ENCODE data around the gene PTPRR. TPM values are rescaled to one million over a fixed set of nuclear protein-coding genes. Genes with fewer than 3 reads are reported as not detected.

PTPRR gene
- polyA plus RNA-seq, 2 of the 4 experiments (the other 2 are of a cell fraction): 0.13 to 0.15 TPM

DNA sequence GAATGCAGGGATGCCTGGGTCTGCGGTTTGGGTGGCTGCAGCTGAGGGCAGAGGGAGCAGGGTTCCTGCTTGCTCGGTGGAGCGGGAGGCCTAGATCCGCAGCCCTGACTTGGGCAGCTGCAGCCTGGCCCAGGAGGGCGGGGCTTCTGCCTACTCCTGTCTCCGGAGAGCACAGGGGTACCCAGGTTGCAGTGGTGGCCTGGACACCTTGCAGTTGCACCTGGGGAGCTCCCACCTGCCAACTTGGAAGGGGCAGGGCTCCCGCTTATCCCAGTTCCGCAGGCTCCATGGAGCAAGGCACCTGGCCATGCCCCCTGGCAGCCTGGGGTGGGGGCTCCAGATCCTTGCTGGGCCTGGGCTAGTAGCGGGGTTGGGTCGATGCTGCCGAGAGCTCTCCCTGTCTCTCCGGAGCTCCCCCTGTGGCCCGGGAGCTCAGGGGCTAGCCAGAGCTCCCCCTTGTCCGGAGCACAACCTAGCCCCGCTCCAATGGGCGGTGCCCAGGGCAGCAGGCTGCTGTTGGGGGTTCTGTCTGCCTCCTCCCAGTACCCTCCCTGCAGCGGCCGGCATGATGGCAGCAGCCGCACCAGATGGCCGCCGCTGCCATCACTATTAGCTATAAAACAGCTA, 136.4 kb downstream of the PTPRR start:
- ChIA-PET POLR2A (no interaction called here), CTCF (interaction anchor here (1.0 kb wide), 1 partner anchor 905 kb away, joined by 3 read pairs; no protein-coding TSS in a partner anchor)
- no peak overlapping the region for H3K4me2 ChIP-seq
- no peaks in the 10 kb centered on the region for H3K4me1 ChIP-seq
- TF ChIP-seq RARB (CRISPR knock-in tag; IDR thresholded peaks at IDR 0.05) (no peak), CBX8 (IDR thresholded peaks at IDR 0.05) (no peak), ZSCAN20 (CRISPR knock-in tag; IDR thresholded peaks at IDR 0.05) (no peak), HEYL (CRISPR knock-in tag; IDR thresholded peaks at IDR 0.05) (no peak), MAFK (IDR thresholded peaks at IDR 0.05; ENCODE audit: partially characterized antibody) (no peak), JUNB (IDR thresholded peaks at IDR 0.05) (no peak), NPAS2 (CRISPR knock-in tag; IDR thresholded peaks at IDR 0.05; ENCODE audit: borderline replicate concordance) (no peak), SREBF2 (IDR thresholded peaks at IDR 0.05) (no peak), POLR2A (IDR thresholded peaks at IDR 0.05; ENCODE audit: low read length) (no peak), POLR2AphosphoS2 (conservative IDR thresholded peaks at IDR 0.05; ENCODE audit: low read length) (no peak), MAZ (IDR thresholded peaks at IDR 0.05; ENCODE audit: borderline replicate concordance, low read depth, low read length) (no peak), HOXA7 (CRISPR knock-in tag; IDR thresholded peaks at IDR 0.05) (no peak), EP300 (IDR thresholded peaks at IDR 0.05) (no peak)
- TF ChIP-seq, protein P1, sequence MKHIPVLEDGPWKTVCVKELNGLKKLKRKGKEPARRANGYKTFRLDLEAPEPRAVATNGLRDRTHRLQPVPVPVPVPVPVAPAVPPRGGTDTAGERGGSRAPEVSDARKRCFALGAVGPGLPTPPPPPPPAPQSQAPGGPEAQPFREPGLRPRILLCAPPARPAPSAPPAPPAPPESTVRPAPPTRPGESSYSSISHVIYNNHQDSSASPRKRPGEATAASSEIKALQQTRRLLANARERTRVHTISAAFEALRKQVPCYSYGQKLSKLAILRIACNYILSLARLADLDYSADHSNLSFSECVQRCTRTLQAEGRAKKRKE (CRISPR knock-in tag; IDR thresholded peaks at IDR 0.05; ENCODE audit: low read depth): no peak
- TF ChIP-seq, protein P2, sequence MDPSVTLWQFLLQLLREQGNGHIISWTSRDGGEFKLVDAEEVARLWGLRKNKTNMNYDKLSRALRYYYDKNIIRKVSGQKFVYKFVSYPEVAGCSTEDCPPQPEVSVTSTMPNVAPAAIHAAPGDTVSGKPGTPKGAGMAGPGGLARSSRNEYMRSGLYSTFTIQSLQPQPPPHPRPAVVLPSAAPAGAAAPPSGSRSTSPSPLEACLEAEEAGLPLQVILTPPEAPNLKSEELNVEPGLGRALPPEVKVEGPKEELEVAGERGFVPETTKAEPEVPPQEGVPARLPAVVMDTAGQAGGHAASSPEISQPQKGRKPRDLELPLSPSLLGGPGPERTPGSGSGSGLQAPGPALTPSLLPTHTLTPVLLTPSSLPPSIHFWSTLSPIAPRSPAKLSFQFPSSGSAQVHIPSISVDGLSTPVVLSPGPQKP (IDR thresholded peaks at IDR 0.05; ENCODE audit: low read depth, low read length): no peak
- H3K4me3 ChIP-seq: no peak overlapping the region
- WGBS (ENCODE audit: missing lambda C conversion rate): 37% methylated on average over 12 of the region's 21 CpGs
- FAIRE-seq: no peak
- no peak for DNase-seq (ENCODE audit: low read depth in 1 of 2, low spot score in 1 of 2)
- no peak overlapping the region for H3K27ac ChIP-seq
- no peaks in the 10 kb centered on the region for H3K9me3 ChIP-seq
- no peak for ATAC-seq

DNA sequence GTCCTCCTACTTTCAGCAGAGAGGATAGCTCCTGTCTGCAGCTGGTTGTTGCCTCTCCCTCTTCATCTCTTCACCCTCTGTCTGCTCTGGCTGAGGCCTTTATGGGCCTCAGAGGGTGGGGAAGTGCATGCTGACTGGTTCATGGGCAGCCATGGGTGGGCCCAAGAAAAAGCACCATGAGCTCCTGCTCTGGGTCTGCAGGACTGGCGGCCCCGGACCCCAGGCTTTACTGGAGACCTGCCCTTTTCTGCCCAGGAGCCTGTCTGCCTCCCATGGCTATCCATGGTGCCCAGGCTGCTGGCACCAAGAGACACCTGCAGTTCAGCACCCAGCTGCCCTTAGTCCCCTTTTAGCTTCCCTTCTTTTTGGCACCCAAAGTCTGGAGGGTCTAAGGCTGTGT, 137.1 kb downstream of the PTPRR start:
- no CpG with 5 or more reads among the region's 2 CpGs for WGBS (ENCODE audit: missing lambda C conversion rate)
- H3K9me3 ChIP-seq: no peaks in the 10 kb centered on the region
- DNase-seq (ENCODE audit: low read depth in 1 of 2, low spot score in 1 of 2): no peak
- no peaks in the 10 kb centered on the region for H3K4me1 ChIP-seq
- no peak overlapping the region for H3K27ac ChIP-seq
- FAIRE-seq: no peak
- TF ChIP-seq, protein P3, sequence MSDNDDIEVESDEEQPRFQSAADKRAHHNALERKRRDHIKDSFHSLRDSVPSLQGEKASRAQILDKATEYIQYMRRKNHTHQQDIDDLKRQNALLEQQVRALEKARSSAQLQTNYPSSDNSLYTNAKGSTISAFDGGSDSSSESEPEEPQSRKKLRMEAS (IDR thresholded peaks at IDR 0.05): no peak
- TF ChIP-seq MYC (IDR thresholded peaks at IDR 0.05; ENCODE audit: borderline replicate concordance, low read length) (no peak), TFCP2L1 (CRISPR knock-in tag; IDR thresholded peaks at IDR 0.05) (no peak), BHLHE40 (IDR thresholded peaks at IDR 0.05; ENCODE audit: low read depth, low read length) (no peak), RNF2 (IDR thresholded peaks at IDR 0.05; ENCODE audit: borderline replicate concordance, low read depth) (no peak), EHMT2 (IDR thresholded peaks at IDR 0.05; ENCODE audit: low read depth) (no peak), CBX8 (IDR thresholded peaks at IDR 0.05) (no peak), FOSL2 (IDR thresholded peaks at IDR 0.05) (no peak), FOSL2 (CRISPR knock-in tag; IDR thresholded peaks at IDR 0.05) (no peak), HOXB13 (CRISPR knock-in tag; IDR thresholded peaks at IDR 0.05; ENCODE audit: low read depth) (no peak), TP53 (CRISPR knock-in tag; IDR thresholded peaks at IDR 0.05) (no peak), ZSCAN20 (CRISPR knock-in tag; IDR thresholded peaks at IDR 0.05) (no peak), ZC3H11A (IDR thresholded peaks at IDR 0.05) (no peak), POLR2AphosphoS2 (conservative IDR thresholded peaks at IDR 0.05; ENCODE audit: low read length) (no peak), NR3C1 (IDR thresholded peaks at IDR 0.05) (no peak), KDM1A (IDR thresholded peaks at IDR 0.05; ENCODE audit: low read depth) (no peak), HOXB5 (CRISPR knock-in tag; IDR thresholded peaks at IDR 0.05) (no peak)
- TF ChIP-seq, protein P4, sequence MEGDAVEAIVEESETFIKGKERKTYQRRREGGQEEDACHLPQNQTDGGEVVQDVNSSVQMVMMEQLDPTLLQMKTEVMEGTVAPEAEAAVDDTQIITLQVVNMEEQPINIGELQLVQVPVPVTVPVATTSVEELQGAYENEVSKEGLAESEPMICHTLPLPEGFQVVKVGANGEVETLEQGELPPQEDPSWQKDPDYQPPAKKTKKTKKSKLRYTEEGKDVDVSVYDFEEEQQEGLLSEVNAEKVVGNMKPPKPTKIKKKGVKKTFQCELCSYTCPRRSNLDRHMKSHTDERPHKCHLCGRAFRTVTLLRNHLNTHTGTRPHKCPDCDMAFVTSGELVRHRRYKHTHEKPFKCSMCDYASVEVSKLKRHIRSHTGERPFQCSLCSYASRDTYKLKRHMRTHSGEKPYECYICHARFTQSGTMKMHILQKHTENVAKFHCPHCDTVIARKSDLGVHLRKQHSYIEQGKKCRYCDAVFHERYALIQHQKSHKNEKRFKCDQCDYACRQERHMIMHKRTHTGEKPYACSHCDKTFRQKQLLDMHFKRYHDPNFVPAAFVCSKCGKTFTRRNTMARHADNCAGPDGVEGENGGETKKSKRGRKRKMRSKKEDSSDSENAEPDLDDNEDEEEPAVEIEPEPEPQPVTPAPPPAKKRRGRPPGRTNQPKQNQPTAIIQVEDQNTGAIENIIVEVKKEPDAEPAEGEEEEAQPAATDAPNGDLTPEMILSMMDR (IDR thresholded peaks at IDR 0.05): no peak
- TF ChIP-seq, protein P5, sequence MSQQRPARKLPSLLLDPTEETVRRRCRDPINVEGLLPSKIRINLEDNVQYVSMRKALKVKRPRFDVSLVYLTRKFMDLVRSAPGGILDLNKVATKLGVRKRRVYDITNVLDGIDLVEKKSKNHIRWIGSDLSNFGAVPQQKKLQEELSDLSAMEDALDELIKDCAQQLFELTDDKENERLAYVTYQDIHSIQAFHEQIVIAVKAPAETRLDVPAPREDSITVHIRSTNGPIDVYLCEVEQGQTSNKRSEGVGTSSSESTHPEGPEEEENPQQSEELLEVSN (IDR thresholded peaks at IDR 0.05; ENCODE audit: borderline replicate concordance, low read depth): no peak
- TF ChIP-seq, protein P2 (IDR thresholded peaks at IDR 0.05; ENCODE audit: low read depth, low read length): no peak
- TF ChIP-seq, protein P6, sequence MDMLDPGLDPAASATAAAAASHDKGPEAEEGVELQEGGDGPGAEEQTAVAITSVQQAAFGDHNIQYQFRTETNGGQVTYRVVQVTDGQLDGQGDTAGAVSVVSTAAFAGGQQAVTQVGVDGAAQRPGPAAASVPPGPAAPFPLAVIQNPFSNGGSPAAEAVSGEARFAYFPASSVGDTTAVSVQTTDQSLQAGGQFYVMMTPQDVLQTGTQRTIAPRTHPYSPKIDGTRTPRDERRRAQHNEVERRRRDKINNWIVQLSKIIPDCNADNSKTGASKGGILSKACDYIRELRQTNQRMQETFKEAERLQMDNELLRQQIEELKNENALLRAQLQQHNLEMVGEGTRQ (IDR thresholded peaks at IDR 0.05): no peak
- no peak overlapping the region for H3K4me2 ChIP-seq
- POLR2A ChIA-PET: no interaction called here
- H3K4me3 ChIP-seq: no peak overlapping the region
- CTCF ChIA-PET: interaction anchor here (0.7 kb wide), 1 partner anchor 19 kb away, joined by 3 read pairs; no protein-coding TSS in a partner anchor
- no peak for ATAC-seq
